HG03097 (cell line): ENCODE measurements around the gene GNG11.

Experiments
- ATAC-seq: cut with Tn5 transposase; IDR thresholded peaks from one replicate; pipeline ENCODE4 v1.9.1; 2021; ENCODE audit not compliant: unreplicated experiment, low FRiP score

The GNG11 gene

DNA sequence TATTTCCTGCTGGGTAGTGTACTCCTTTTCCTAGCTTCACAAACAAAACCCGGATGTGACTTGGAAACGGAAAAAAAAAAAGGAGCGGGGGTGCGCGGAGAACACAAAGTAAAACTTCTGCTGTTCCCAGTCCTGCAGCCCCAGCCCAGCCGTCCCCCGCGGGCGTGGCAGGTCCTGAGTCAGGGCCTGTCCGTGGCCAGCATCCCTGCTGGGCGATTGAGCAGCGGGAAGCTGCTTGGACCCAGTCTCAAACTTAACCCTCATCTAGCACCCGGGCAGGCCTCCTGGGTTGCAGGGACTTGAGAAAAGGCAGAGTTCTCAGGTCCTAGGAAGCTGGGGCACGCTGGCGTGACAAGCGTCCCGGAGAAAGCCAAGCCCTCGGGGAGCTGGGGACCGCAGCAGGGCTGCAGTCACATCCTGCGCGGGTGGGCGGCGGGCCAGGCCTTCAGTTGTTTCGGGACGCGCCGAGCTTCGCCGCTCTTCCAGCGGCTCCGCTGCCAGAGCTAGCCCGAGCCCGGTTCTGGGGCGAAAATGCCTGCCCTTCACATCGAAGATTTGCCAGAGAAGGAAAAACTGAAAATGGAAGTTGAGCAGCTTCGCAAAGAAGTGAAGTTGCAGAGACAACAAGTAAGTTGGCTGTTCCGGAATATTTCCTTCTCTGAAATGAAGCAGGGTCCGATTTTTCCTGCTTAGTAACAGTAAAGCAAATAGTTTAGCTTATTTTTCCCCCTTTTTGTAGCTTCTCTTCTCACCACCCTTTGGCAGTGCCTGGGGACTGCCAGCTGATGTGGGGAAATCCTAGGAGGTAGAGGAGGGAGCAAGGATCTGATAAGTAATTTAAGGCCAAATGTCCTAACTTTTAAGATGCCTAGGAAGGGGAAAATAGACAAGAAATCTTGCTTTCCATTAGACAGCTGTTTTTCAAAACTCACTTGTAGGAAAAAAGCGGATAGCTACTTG is at the start of gene GNG11:
Gene GNG11 (plus strand): TSS at position 129 of the 960 bp plus-strand sequence. CDS start 403 bp downstream, at position 532.
- peak; percentile 84 for ATAC-seq

DNA sequence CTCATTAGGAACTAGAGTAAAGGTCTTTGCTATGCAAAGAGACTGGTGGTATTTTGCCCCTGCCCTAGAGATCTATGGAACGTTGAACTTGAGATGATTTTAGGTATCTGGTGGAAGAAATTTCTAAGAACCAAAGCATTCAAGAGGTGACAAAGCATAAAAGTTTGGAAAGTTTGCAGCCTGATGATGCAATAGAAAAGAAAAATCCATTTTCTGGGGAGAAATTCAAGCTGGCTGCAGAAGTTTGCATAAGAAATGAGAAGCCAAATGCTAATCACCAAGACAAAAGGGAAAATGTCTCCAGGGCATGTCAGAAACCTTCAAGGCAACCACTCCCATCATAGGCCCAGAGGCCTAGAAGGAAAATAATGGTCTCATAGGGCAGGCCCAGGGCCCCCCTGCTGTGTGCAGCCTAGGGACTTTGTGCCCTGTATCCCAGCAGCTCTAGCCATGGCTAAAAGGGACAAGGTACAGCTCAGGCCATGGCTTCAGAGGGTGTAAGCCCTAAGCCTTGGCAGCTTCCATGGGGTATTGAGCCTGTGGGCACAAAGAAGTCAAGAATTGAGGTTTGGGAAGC is 47.4 kb upstream of the GNG11 start:
- no peak for ATAC-seq

DNA sequence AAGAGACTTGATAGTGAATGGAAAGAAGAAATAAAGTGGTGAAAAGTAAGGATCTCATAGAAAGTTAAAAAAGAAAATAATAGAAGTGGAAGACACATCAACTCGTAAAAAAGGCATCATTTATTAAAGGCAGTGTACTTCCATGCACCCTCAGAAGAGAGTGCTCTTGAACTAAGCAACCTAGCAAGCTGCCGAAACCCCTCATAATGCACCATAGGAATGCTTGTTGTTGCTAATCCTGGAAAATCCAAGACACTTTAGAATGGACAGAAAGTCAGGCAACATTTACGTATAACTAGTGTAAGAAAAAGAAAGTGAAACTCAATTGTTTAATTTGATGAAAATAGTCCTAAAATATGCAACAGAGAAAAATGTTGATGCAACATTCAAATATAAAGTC is 43.8 kb upstream of the GNG11 start:
- ATAC-seq: no peak

DNA sequence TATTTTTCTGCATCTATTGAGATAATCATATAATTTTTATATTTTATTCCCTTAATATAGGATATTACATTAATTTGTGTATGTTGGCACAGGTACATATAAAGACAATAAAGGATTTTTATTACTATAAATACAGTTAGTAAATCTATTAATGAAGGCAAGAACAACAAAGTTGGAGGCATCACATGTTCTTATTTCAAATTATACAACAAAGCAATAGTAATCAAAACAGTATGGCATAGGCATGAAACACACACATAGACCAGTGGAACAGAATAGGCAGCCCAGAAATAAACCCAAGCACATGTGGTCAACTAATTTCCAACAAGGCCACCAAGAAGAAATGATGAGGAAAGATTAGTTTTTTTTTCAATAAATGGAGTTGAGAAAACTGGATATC is 42.2 kb upstream of the GNG11 start:
- no peak for ATAC-seq

DNA sequence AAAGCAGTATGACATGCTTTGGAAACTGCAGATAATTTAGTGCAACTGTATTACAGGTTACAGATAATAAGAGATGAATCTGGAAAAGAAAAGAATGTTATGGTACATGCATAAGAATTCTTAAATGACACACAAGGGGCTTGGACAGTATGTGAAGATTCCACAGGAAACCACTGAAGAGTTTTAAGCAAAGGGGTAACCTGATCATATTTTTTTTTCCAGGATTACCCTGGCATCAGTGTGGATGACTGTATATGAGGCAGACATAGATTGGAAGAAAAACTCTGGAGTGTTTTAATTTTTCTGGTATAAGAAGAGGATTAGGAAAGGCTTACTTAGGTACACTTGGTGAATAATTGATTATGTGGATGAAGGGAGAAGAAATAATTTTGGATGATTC is 39.1 kb upstream of the GNG11 start:
- ATAC-seq: no peak

DNA sequence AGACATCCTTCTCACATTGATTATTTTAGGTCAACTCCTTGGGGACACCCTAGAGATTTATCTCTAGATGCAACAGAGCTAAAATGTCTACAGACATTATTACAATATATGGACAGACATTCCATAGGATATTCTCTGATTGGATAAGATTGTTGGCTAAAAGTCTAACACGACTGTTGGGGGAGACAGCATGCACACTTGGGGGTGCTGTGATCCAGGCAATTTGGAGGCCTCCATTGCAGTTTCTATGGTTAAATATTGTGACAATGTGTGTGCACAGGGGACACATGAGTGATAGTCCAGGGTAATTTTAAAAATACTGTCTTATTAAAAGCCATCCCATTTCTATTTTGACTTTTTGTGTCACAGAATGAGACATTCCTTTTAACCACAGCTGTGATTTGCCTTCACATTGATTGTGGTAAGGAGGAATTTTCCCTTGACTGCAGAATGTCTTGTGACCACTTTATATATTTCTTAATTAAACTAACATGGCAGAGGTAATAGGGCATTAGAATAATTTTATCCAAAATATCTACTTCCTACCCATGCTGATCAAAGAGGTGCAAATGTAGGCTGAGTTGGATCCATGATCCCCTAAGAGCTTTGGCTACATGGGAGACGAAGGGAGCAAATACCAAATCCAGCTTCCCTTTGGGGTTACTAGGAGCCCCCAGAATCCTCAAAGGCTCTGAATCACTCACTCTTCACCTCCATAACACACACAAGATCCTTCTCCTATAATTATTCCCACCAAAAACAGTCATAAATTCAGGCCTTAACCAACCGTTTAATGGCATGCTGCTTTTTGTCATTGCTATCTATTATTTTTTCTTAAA is 38.2 kb upstream of the GNG11 start:
- no peak for ATAC-seq

DNA sequence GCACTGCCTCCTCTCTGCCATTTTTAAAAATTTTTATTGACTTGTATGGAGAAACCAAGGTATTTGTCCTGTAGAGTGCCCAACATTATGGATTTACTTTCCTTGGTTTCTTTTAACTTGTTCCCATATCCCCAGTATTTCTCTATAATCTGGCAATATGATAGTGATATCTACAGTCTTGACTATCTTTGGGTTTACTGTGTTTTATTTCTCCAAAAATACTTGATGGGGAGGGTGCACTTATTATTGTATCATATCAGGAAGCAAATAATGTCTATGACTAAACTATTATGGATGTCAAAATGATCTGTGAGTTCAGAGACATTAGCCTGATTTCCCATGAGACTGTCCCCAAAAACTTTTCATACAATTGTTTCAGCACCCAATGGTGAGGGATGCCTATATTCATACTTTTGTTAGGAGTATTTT is 37.6 kb upstream of the GNG11 start:
- ATAC-seq: no peak

DNA sequence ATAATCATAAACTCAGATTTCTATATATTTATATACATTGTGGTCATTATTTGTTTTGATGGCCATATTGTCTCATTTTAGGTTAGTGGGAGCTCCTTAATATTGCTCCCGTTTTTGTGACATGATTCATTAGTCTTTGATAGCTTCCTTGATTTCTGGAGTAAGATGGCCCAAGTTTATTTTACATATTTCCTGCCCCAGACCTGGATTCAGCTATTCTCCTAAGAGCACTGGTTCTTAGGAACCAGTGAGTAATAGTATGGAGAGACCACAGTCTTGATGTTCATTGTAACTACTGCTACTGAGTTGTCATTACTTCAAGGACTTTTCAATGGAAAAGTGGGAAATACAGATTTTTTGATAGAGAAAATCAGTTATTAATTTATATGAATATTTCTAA is 37.0 kb upstream of the GNG11 start:
- no peak for ATAC-seq

DNA sequence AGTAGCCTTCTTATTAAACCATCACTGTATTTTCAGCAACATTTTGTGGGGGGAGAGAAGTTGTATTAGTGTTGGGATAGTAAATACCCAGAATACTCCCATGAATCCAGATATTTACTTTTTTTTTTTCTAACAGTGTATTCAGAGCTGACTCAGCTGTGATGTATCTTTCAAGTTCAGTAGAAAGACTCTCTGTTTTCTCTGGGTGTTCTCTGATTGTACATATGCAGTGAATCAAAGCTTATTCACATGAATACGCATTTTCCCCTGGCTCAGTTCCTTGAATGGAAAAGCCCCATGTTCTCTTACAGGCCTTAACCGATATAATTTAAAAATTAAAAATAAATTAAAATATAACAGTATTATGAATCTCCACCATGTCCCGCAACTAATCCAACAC is 32.3 kb upstream of the GNG11 start:
- no peak for ATAC-seq

DNA sequence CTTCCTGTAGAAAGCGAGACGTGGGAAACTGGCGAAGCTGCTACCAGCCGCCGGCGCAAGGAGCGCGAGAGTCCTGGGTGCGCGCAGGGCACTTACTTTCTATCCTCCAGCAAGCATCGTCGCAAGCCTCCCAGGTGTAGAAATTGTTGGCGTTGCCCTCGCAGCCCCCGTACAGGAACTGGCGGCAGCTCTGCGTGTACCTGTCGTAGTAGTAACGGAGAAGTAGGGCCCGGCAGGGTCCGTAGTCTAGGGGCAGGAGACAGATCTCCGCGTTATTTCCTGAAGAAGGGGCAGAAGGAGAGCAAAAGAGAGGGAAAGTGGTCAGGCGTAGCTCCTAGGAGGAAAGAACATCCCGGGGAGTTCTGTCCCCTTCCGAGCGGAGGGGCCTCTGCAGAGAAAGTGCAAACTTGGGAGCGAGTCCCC is 31.5 kb upstream of the GNG11 start:
- ATAC-seq: peak; percentile 84

DNA sequence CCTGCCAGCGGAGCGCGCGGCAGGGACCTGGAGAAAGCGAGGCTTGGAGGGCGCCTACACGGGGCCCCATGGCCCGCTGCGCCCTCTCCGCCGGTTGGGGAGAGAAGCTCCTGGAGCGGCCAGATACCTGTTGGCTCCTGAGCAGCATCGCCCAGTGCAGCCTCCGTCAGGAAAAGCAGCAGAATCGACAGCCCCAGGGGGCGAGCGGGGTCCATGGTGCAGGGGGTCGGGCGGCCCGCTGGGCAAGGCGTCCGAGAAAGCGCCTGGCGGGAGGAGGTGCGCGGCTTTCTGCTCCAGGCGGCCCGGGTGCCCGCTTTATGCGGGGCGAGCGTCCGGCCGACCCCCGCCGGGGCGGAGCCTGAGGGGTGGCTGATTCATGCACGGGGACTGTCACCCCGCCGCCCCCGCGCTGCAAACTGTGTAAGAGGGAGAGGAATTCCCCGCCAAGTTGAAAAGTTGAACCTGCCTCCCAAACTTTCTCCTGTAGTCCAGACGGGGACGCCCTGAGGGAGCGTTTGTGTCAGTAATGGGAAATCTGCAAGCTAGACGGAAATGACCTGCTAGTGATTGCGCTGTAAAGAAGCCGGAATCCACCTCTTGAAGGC is 31.0 kb upstream of the GNG11 start, which contains the start of gene TFPI2:
Gene TFPI2 (minus strand): TSS at position 290 of the 605 bp plus-strand sequence. CDS start 75 bp downstream, at position 215.
- peak; percentile 36 for ATAC-seq

DNA sequence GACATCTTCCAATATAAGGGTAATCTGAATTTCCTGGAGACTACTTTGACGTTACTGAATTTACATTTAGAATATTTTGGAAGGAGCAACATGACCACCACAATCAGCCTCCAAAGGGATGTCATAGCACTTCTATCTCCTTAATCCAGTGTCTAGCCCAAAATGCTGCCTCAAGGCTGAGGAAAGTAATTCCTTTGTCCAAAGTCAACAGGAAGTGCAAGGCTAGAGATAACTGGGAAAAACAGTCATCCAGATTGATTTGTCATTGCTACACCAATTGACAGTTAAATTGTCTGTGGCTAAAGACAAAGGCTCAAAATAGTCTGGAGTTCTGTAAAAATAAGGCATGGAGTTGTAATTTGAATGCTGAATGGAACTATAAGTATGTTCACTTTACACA is 27.1 kb upstream of the GNG11 start:
- ATAC-seq: no peak

DNA sequence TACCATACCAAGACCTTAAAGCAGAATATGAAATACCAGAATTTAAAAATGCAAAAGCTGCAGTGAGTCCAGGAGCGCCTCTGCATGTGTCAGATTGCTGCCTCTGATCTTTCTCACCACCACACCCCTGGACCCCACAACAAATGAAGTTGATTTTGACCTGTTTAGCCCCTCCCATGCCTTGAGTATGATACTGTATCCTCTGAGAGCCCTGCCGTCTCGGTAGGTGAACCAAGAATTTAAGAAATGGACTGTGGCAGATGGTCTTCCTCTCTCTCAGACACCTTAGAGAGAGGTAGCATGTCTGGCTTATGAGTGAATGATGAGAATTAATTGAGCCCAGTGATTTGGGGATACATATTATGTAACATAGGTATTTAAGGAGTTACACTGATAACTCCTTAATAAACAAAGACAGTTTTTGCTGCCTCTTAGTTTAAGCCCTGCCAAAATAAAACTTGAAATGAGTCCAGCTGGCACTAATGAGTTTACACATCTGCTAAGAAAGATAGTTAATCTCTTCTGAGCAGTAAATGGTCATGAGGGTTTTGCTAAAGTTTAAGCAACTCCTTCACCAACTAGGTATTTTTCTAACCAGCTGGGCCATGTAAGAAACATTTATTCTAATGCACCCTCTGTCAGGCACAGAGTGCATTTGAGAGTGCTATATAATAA is 26.4 kb upstream of the GNG11 start:
- no peak for ATAC-seq

DNA sequence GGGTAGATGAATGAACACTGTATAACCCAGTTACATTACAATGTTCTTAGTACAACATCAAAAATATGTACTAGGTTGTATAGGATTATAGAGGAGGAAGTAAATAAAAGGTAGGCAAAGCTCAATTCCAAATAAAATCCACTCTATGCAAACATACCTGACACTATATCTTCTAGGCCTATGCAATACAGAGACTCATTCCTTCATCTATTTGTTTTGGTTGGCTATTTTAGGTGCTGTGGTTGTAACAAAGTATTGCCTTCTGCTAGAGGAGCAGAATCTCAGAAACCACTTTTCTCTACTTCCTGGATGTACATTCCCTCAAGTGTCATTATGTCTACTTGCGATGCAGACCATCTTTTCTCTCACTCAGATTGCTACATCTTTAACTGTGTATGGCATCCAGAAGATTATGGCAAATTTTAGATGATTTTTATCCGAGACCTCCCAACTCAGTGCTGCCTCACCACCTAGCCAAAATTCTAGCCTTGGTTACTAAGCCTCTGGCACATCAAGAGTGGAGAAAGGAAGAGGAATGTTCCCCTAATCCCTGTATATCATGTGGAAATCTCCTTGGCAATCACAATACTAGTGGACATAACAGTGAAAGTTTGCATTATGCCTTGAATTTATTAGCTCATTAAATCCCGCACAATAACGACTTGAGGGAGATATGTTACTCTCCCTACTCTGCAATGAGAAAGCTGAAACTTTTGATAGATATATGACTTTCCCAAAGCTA is 25.5 kb upstream of the GNG11 start:
- ATAC-seq: no peak

DNA sequence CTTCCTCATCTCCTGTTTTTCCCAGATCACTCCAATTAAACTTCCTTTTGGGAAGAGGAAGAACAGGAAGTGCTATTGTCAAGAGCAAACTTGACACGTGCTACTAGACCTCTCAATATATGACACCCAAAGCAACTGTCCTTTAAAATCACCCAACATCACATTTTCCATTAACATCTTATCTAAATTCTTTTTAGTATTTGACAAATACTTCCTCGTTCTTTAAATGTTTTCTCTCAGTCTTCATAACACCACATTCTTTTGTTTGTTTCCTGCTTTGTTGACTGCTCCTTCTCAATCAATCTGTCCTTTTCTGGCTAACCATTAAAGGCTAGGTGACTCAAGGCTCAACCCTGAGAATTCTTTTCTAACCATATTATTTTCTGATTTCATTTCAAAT is 23.9 kb upstream of the GNG11 start:
- ATAC-seq: no peak

DNA sequence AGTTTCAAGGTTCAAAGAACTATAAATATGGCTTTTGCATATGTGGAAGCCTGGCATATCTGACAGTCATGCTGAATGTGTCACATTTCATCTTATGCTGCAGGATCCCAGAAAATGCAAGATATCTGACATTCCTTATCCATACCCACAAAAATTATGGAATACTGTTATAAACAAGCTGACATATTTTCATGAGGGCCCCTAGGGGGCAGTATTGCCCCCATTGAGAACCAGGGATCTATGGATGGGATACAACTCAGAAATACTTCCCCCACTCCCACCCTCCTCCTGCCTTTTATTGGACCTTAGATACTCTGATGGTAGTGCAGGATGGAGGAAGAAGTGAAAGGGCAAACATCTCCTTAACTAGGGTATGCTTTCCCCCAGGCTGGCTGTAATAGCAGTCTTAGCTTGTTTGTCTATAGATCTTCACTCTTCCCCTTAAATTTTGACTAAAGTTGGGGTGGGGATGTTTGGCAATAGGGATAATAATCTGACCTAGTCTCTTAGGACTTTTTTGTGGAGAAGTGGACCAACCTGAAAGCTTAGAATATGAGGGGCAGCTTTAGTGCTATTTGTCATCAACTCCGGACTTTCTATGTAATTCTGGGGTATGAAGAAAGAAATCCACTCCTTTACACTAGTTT is 18.6 kb upstream of the GNG11 start:
- no peak for ATAC-seq

DNA sequence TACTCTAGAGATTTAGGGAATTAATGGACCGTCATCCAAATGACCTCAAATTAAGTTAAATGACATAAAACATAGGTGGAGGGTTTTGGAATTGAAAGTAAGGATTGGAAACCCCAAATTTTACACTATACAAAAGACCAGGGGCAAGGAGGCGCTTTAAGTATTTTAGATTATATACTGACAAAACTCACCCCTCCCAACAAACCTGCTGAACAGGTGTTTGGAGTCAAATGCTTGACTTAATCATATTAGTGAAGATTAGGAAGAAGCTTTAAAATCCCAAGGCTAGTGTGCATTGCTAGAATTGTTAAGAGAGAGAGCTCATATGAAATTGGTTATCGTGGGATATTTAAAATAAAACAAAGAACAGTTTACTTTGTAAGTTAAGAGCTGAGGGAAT is 15.3 kb upstream of the GNG11 start, which contains the start of gene GNGT1:
Gene GNGT1 (plus strand): TSS at position 301 of the 400 bp plus-strand sequence. CDS start 180 bp downstream, outside the sequence.
- no peak for ATAC-seq

DNA sequence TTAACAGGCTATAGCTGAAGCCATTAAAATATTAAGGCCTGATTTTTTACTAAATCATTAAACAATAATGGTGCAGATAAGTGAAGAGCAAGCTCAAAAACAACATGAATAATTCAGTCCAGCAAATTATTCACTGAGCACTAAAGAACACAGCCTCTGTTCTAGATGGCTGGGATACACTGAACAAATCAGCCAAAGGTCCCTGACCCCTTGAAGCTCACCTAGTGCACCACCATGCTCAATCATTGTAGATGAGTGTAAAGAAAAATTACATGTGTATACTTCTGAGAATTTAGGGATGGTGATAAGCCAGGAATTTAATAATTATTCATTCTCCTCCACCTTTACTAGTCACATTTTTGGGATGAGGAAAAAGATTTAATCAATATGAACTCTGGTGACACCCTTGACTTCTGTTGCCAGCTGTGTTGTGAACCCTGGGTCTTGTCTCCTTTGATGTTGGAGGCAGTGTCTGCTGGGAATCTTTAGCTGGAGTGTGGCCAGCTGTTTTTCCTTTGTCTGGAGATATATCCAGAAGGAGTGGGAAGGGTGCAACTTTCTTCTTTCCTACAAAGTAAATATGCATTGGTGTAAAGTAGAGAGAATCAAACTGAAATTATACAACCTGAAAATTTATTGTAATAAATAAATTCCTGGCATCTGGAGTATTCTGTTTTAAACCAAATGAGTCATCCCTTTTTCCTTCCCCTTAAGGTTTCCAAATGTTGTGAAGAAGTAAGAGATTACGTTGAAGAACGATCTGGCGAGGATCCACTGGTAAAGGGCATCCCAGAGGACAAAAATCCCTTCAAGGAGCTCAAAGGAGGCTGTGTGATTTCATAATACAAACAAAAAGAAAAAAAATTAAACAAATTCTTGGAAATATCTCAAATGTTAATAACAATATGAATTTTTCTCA is 11.2 kb upstream of the GNG11 start:
- ATAC-seq: no peak
